Type B pancreatic cell (in vitro differentiated cells): ENCODE measurements around the gene MAP7D1. TPM values are rescaled to one million over a fixed set of nuclear protein-coding genes. Genes with fewer than 3 reads are reported as not detected.

Experiments
- DNase-seq: peaks from one replicate; pipeline ENCODE4 v3.0.0; 2021; ENCODE audit warnings: mixed read lengths; ENCODE audit not compliant: unreplicated experiment; ENCODE audit errors: extremely low spot score
- H3K27ac Mint-ChIP-seq: 2 replicates; pipeline ENCODE4 v1.8.0; 2021; ENCODE audit warnings: mild to moderate bottlenecking, mixed read lengths
- H3K27me3 Mint-ChIP-seq: 2 replicates; pipeline ENCODE4 v1.8.0; 2021; ENCODE audit warnings: mixed read lengths
- H3K36me3 Mint-ChIP-seq: 2 replicates; pipeline ENCODE4 v1.8.0; 2021; ENCODE audit warnings: mixed read lengths
- H3K4me1 Mint-ChIP-seq: one replicate; pipeline ENCODE4 v1.8.0; 2021; ENCODE audit warnings: mixed read lengths; ENCODE audit not compliant: unreplicated experiment
- H3K4me3 Mint-ChIP-seq: 2 replicates; pipeline ENCODE4 v1.8.0; 2021; ENCODE audit warnings: mild to moderate bottlenecking, mixed read lengths
- H3K9me3 Mint-ChIP-seq: 2 replicates; pipeline ENCODE4 v1.8.0; 2021; ENCODE audit warnings: mixed read lengths
- CTCF ChIP-seq: fragments of 200-600 bp; sonication (generic); conservative IDR thresholded peaks from 2 replicates; pipeline ENCODE4 v1.5.0; 2021; ENCODE audit warnings: antibody characterized with exemption, mild to moderate bottlenecking
- total RNA-seq: library from RNA; stranded (reverse); gene quantifications from 2 replicates; pipeline ENCODE4 v1.2.1, GENCODE V29; 2021; ENCODE audit warnings: low replicate concordance

Gene MAP7D1
- total RNA-seq, 1 donor from 2014 or later, result 112 TPM

DNA sequence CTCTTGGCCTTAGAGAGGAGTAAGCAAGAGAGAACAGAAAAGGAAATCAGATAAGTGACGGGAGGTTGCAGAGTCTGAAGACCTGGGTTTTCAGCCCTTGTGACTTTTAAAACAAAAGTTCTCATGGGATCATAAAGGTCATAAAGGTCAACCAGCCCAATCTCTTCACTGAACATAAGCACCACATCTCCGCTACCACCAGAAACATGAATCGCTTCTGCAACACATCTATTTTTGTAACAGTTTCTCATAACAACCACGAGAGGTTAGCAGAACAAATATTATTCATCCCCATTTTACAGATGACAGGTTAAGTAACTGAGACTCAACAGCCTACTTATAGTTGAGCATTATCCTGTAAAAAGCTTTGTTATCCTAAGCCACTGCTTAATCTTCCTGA, 12.5 kb upstream of the MAP7D1 start:
- Mint-ChIP-seq H3K4me3 (no peak overlapping the region), H3K4me1 (peaks cover 18% of the 10 kb centered on the region)

DNA sequence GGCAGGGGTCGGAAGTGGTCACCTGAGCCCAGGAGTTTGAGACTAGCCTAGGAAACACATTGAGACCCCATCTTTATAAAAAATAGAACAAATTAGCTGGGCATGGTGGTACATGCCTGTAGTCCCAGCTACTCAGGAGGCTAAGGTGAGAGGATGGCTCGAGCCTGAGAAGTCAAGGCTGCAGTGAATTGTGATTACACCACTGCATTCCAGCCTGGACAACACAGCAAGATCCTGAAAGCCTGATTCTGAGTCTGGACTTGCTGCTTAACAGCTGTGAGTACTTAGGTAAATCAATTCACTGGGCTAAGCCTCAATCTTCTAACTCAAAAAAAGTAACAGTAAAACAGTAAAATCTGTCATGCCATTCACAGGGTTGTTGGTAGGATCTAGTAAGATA, 11.5 kb upstream of the MAP7D1 start:
- no peaks in the 10 kb centered on the region for H3K9me3 Mint-ChIP-seq
- no peak overlapping the region for H3K27ac Mint-ChIP-seq
- H3K4me1 Mint-ChIP-seq, result peaks cover 18% of the 10 kb centered on the region
- no peak for TF ChIP-seq CTCF
- peaks cover 7% of the 10 kb centered on the region for H3K36me3 Mint-ChIP-seq
- DNase-seq, result no peak
- H3K27me3 Mint-ChIP-seq, result no peaks in the 10 kb centered on the region
- H3K4me3 Mint-ChIP-seq, result no peak overlapping the region

More for the DNA sequence above, 12.5 kb upstream of the MAP7D1 start:
- Mint-ChIP-seq H3K27ac (no peak overlapping the region), H3K36me3 (peaks cover 8% of the 10 kb centered on the region), H3K9me3 (no peaks in the 10 kb centered on the region), H3K27me3 (no peaks in the 10 kb centered on the region)
- DNase-seq, result no peak
- TF ChIP-seq CTCF, result no peak

- Mint-ChIP-seq H3K27ac (peak overlapping the region; percentile 98), H3K4me1 (peaks cover 27% of the 10 kb centered on the region), H3K27me3 (no peaks in the 10 kb centered on the region), H3K36me3 (no peaks in the 10 kb centered on the region), H3K4me3 (peak overlapping the region; percentile 99), H3K9me3 (no peaks in the 10 kb centered on the region)
- DNase-seq, result no peak
- no peak for TF ChIP-seq CTCF
These were observed 7.1 kb upstream of the MAP7D1 start for GRCh38 chr1:36148821-36149236.

DNA sequence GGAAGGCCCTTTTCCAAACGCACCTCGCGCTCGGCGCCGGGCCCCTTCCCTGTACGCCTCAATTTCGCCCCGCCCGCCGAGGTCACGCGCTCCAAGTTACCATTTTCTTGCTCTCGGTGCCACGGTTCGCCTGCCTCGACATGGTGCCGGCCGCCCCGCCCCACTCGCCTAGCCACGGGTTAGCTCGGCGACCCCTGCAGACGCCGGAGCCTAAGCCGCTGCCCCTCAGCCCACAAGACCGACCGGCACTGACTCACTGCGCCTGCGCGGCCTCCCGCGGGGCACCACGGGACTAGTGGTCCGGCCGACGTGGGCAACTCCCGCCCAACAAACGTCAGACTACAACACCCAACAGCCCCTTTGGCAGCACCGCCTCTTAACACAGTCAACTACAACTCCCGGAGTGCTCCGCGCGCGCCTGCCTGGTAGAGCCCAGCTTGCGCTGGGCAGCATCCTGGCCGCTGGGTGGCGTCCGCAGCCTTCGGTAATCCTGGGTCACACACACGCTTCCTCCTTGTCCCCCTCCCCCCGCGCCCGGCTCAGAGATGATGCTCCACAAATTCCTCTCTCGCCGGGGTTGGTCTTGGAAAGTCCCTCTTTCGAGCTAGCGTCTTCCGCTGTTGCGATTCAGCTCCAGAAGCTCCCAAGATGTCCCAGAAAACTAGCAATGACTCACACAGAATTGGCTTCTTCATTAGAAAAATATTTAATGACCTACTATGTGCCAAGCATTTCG, 6.6 kb upstream of the MAP7D1 start, which contains the start of gene TRAPPC3:
Gene TRAPPC3, minus strand, starts transcription at position 250 of the 736 bp plus-strand sequence. Its CDS starts 108 bp downstream, at position 142.
- H3K27me3 Mint-ChIP-seq, result no peaks in the 10 kb centered on the region
- DNase-seq, result peak; percentile 100
- no peaks in the 10 kb centered on the region for H3K36me3 Mint-ChIP-seq
- no peaks in the 10 kb centered on the region for H3K9me3 Mint-ChIP-seq
- TF ChIP-seq CTCF, result peak; percentile 97
- peaks cover 29% of the 10 kb centered on the region for H3K4me1 Mint-ChIP-seq
- peak within 1 kb of the TSS; percentile 98 for H3K27ac Mint-ChIP-seq
- H3K4me3 Mint-ChIP-seq, result peak within 1 kb of the TSS; percentile 99

- Mint-ChIP-seq H3K4me1 (peaks cover 34% of the 10 kb centered on the region), H3K9me3 (no peaks in the 10 kb centered on the region), H3K27ac (peak overlapping the region; percentile 98), H3K4me3 (peak overlapping the region; percentile 99), H3K27me3 (no peaks in the 10 kb centered on the region), H3K36me3 (no peaks in the 10 kb centered on the region)
- TF ChIP-seq CTCF, result no peak
- no peak for DNase-seq
These were observed 6.0 kb upstream of the MAP7D1 start for GRCh38 chr1:36149973-36150295.
